Motor neuron (in vitro differentiated cells): ENCODE results near the gene GRIN1. TPM values are rescaled to one million over a fixed set of nuclear protein-coding genes. Genes with fewer than 3 reads are reported as not detected.

Source experiments
- ATAC-seq, 8 experiments: fragments of 200-7000 bp; cut with Tn5 transposase; replicated peaks in 6 of 8; 2 replicates each; pipeline ENCODE4 v1.8.0; 2021; ENCODE audit warnings: mild to moderate bottlenecking in 8 of 8, moderate library complexity in 8 of 8
- H3K27ac ChIP-seq, 2 donors: fragments of 250-450 bp; sonication (Bioruptor Pico); 2 replicates each; pipeline ENCODE4 v1.9.0; 2021; ENCODE audit warnings: antibody characterized with exemption in 2 of 2, mild to moderate bottlenecking in 2 of 2, moderate library complexity in 1 of 2
- H3K4me1 ChIP-seq, 2 donors: fragments of 250-450 bp; sonication (Bioruptor Pico); replicated peaks in 1 of 2; 2 replicates each; pipeline ENCODE4 v1.6.1; 2021; ENCODE audit warnings: antibody characterized with exemption in 2 of 2, mild to moderate bottlenecking in 2 of 2, moderate library complexity in 1 of 2
- H3K4me3 ChIP-seq, 5 donors: fragments of 250-450 bp; sonication (Bioruptor Pico); 2 replicates each; pipeline ENCODE4 v1.9.0; 2021; ENCODE audit warnings: antibody characterized with exemption in 5 of 5, mild to moderate bottlenecking in 5 of 5, moderate library complexity in 4 of 5
- WGBS, 10 experiments: fragments of 450-650 bp; shearing (Covaris generic); methylation state at CpG; one replicate each; pipeline ENCODE4 v1.0.0; 2022; 5-methylcytosine and 5-hydroxymethylcytosine counted together
- in situ Hi-C, 9 experiments: fragments of 400-800 bp; cut with MboI; loops; one replicate each; pipeline ENCODE4 v1.15.0; 2021; ENCODE audit warnings: low sequenced_read_pairs in 9 of 9, low pct_unique_long_range_greater_than_20kb in 2 of 9; ENCODE audit not compliant: unreplicated experiment in 9 of 9
- total RNA-seq, 8 experiments: library from RNA; unstranded; fragments of 300-600 nt; gene quantifications; 2 replicates each; pipeline versions ENCODE4 v1.2.3 to v1.2.4, GENCODE V29; 2022

GRIN1 gene
- total RNA-seq, 8 experiments from 2014 or later: 0.20 to 6.0 (median 1.2) TPM

DNA sequence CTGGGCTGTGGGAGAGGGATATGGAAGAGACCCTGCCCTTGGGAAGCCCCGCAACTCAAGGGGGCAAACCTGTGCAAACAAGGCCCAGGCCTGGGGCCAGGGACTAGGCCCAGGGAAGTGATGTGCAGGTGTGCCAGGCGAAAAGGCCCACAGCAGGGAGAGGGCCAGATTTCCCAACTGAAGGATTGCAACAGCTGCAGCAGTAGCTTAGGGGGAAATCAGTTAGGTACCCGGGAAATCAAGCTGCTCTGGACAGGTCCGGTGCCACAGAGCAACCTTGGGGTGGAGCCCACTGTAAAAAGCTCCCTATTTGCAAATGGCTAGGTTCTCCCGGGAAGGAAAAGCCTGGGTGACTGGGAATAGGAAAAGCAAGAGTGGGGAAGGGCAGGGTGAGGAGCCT is 10.4 kb downstream of the GRIN1 start:
- WGBS, 10 experiments: 60% methylated on average over 3 of the region's 5 CpGs; no CpG with 5 or more reads in 9 of the 10 experiments
- no peak overlapping the region for H3K4me3 ChIP-seq
- H3K27ac ChIP-seq: no peak overlapping the region
- in situ Hi-C loops: no loop called here
- no peaks in the 10 kb centered on the region for H3K4me1 ChIP-seq
- no peak for ATAC-seq

DNA sequence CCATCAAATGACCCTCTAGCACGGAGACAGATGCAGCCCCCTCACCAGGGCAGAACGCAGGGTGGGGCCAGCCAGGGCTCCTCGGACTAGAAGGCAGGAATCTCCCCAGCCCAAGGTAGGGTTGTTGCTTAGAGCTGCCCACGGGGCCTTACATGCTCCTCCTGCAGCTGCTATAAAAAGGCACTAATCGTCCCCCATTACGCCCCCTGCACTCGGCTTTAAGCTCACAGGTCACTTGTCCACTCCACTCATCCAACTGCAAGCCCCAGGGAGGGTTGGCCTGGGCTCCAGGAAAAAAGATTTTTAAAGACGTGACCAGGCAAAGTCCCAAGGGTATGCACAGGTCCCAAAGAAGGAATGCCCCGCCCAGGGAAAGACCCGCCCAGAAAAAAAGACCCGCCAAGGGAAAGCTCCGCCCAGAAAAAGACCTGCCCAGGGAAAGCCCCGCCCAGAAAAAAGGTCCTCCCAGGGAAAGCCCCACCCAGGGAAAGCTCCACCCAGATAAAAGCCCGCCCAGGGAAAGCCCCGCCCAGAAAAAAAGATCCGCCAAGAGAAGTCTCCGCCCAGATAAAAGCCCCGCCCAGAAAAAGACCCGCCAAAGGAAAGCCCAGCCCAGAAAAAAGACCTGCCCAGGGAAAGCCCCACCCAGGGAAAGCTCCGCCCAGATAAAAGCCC is 11.1 kb downstream of the GRIN1 start:
- 0 to 60% (median 28%) methylated on average over 1 to 9 of the region's 20 CpGs; no CpG with 5 or more reads in 4 of the 10 experiments for WGBS, 10 experiments
- Histone ChIP-seq H3K27ac (no peak overlapping the region), H3K4me3 (no peak overlapping the region), H3K4me1 (no peaks in the 10 kb centered on the region)
- in situ Hi-C loops: no loop called here
- peak in 3 of 8 experiments; percentile 6 to 23 (median 19) for ATAC-seq

DNA sequence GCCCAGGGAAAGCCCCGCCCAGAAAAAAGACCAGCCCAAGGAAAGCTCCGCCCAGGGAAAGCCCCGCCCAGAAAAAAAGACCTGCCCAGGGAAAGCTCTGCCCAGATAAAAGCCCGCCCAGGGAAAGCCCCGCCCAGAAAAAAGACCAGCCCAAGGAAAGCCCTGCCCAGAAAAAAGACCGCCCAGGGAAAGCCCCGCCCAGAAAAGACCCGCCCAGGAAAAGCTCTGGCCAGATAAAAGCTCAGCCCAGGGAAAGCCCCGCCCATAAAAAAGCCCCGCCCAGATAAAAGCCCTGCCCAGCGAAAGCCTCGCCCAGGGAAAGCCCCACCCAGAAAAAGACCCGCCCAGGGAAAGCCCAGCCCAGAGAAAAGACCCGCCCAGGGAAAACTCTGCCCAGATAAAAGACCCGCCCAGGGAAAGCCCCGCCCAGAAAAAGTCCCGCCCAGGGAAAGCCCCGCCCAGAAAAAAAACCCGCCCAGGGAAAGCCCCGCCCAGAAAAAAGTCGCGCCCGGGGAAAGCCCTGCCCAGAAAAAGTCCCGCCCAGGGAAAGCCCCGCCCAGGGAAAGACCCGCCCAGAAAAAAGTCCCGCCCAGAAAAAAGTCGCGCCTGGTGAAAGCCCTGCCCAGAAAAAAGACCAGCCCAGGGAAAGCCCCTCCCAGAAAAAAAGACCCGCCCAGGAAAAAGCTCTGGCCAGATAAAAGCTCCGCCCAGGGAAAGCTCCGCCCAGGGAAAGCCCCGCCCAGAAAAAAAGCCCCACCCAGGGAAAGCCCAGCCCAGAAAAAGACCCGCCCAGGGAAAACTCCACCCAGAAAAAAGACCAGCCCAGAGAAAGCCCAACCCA is 11.9 kb downstream of the GRIN1 start:
- in situ Hi-C loops: no loop called here
- peak in 7 of 8 experiments; percentile 43 to 79 (median 62) for ATAC-seq
- WGBS, 10 experiments: 0 to 45% (median 10%) methylated on average over 1 to 8 of the region's 34 CpGs; no CpG with 5 or more reads in 3 of the 10 experiments
- H3K4me1 ChIP-seq: no peaks in the 10 kb centered on the region
- H3K4me3 ChIP-seq: no peak overlapping the region
- H3K27ac ChIP-seq: no peak overlapping the region

DNA sequence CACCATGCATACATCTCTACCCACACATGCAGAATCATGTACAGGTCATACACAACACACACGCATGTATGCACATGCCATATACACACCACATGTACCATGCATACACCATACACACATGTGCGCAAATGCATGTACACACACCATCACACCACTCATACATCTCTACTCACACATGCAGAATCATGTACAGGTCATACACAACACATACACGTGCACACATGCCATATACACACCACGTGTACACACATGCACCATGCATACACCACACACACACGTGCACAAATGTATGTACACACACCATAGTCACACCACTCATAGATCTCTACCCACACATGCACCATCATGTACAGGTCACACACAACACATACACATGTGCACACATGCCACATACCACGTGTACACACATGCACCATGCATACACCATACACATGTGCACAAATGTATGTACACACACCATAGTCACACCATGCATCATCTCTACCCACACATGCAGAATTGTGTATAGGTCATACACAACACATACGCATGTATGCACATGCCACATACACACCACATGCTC is 14.0 kb downstream of the GRIN1 start:
- ATAC-seq: no peak
- Histone ChIP-seq H3K27ac (no peak overlapping the region), H3K4me3 (no peak overlapping the region), H3K4me1 (peaks cover 0 to 2% of the 10 kb centered on the region in 2 donors)
- WGBS, 10 experiments: 64 to 100% (median 83%) methylated on average over 1 to 6 of the region's 7 CpGs; no CpG with 5 or more reads in 1 of the 10 experiments
- in situ Hi-C loops: no loop called here

DNA sequence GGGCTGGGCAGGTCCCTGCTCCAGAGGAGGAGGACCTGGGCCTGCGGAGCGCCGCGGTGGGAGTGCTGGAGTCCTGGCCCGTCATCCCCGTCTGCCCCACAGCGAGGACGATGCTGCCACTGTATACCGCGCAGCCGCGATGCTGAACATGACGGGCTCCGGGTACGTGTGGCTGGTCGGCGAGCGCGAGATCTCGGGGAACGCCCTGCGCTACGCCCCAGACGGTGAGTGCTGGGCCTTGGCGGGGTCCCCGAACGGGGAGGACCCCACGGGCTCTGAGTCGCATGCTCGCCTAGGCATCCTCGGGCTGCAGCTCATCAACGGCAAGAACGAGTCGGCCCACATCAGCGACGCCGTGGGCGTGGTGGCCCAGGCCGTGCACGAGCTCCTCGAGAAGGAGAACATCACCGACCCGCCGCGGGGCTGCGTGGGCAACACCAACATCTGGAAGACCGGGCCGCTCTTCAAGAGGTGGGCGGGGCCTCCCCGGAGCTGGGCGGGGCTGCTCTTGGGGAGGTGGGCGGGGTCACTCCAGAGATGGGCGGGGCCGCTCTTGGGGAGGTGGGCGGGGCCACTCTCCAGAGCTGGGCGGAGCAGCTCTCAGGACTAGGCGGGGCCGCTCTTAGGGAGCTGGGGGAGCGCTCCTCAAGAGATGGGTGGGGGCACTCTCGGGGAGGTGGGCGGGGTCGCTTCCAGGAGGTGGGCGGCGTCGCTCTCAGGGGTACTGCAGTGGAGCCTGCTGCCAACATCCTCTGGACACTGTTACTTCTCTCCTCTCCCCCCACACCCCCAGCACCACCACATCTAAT is 17.8 kb downstream of the GRIN1 start:
- H3K4me1 ChIP-seq: peaks cover 0 to 4% of the 10 kb centered on the region in 2 donors
- H3K27ac ChIP-seq: no peak overlapping the region
- ATAC-seq: peak; percentile 67 to 80 (median 78)
- H3K4me3 ChIP-seq: peak overlapping the region; percentile 14 to 34 (median 16)
- 0 to 10% (median 3%) methylated on average over 1 to 6 of the region's 65 CpGs; no CpG with 5 or more reads in 7 of the 10 experiments for WGBS, 10 experiments
- in situ Hi-C loops: no loop called here

DNA sequence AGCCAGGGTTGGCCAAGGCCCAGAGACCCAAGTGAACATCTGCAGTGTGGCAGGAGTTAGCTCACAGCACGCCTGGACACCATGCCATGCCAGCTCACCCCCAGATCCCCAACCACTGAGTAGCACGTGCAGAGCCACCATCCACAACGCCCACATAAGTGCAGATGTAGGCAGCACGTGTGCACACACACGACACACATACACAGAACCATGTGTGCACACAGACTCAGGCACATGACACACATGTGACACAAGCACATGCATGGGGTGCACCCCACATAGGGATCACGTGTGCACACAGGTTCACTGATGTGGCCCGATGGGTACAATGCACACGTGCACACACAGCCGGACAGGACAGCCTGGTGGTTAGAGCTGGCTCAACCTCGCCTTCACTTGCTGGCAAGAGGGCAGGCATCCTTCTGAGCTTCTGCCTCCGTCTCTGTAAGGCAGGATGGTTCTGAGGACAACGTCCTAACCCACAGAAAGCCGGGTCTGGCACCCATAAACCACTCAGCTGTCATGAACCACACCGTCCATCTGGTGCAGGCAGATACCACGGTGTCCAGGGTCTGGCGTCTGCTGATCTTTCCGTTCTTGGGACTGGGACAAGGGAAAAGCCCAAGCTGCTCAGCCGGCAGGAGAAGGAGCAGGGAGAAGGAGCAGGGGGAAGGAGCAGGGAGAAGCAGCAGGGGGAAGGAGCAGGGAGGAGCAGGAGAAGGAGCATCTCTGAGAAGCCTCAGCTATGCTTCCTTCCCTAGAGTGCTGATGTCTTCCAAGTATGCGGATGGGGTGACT is 18.9 kb downstream of the GRIN1 start:
- in situ Hi-C loops: no loop called here
- WGBS, 10 experiments: 0 to 80% (median 51%) methylated on average over 3 to 8 of the region's 19 CpGs; no CpG with 5 or more reads in 5 of the 10 experiments
- peaks cover under 1 to 14% of the 10 kb centered on the region in 2 donors for H3K4me1 ChIP-seq
- ATAC-seq: no peak
- no peak overlapping the region for H3K4me3 ChIP-seq
- no peak overlapping the region for H3K27ac ChIP-seq

DNA sequence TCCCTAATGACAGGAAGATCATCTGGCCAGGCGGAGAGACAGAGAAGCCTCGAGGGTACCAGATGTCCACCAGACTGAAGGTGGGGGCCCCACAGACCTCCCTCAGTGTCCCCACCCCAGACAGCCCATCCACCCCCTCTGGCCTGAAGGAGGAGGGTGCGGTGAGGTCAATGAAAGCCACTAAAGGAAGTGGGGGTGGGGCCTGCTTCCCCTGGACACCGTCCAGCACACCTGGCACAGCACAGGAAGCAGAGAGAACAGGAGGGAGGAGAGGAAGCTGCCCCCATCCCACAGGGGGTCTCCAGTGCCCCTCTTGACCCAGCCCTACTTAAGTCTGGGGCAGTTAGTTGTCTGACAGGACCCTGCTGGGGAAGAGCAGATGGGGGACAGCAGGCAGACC is 19.7 kb downstream of the GRIN1 start:
- Histone ChIP-seq H3K27ac (no peak overlapping the region), H3K4me1 (peaks cover 7 to 22% of the 10 kb centered on the region in 2 donors), H3K4me3 (no peak overlapping the region)
- no CpG with 5 or more reads among the region's 4 CpGs for WGBS, 10 experiments
- no peak for ATAC-seq
- in situ Hi-C loops: no loop called here

DNA sequence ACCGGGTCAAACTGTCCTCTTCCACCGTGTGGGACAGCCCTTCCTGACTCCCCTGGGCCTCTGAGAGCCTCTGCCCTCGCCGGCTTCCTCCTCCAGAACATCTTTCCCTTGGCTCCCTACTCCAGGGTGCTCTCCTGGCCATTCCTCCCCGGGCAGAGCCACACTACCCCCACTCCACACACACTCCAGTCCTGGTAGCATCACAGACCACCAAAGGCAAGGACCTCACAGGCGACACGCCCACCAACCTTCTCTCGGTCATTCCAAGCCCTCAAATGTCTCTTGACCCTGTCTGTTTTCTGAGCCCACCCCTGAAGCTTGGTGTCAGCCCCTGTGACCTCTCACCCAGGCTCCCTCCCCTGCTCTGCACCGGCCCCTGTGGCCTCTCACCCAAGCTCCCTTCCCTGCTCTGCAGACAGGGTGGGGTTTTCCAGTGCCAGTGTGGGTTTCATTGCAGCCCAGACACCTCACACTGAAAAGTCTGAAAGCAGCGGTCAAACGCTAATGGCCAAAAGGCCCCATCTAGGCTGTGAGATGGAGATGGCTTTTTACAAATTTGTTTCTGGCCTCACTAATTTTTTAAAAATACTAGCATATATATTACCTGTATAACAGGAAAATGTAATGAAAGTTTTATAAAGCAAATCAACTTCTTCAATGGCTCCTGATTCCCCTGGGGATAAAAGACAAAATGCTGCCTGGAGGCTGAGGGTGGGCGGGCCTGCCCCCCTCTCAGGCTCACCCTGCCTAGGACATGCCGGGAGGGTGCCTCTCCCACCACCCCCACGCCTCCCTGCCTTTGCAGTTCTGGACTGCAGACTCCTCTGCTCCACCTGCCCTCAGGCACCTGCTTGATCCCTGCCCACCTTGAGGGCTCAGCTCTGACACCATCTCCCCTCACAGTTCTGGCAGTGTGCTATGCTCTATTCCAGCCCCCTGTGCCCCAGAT is 20.4 kb downstream of the GRIN1 start:
- Histone ChIP-seq H3K4me3 (no peak overlapping the region), H3K27ac (no peak overlapping the region), H3K4me1 (peaks cover 8 to 24% of the 10 kb centered on the region in 2 donors)
- in situ Hi-C loops: no loop called here
- 13 to 50% (median 27%) methylated on average over 2 to 5 of the region's 14 CpGs; no CpG with 5 or more reads in 4 of the 10 experiments for WGBS, 10 experiments
- no peak for ATAC-seq

DNA sequence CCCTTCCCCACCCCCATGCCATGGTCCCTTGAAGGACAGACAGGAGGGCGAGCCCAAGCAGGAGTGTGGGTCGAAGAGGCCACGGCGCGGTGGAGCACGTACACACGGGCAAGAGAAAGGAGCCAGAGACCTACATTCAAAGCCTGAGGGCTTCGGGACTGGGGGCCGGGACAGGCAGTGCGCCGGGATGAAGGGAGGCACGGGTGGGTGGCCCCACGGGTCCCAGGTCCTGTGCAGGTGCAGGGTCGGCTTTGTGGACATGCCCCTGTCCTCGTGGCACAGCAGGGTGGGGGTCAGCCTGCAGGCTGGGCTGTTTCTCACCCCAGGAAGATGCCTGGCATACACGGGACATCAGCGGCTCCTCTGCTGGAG is 21.1 kb downstream of the GRIN1 start:
- Histone ChIP-seq H3K4me3 (no peak overlapping the region), H3K27ac (no peak overlapping the region), H3K4me1 (peaks cover 8 to 24% of the 10 kb centered on the region in 2 donors)
- in situ Hi-C loops: no loop called here
- ATAC-seq: no peak
- WGBS, 10 experiments: 70% methylated on average over 2 of the region's 17 CpGs; no CpG with 5 or more reads in 9 of the 10 experiments

DNA sequence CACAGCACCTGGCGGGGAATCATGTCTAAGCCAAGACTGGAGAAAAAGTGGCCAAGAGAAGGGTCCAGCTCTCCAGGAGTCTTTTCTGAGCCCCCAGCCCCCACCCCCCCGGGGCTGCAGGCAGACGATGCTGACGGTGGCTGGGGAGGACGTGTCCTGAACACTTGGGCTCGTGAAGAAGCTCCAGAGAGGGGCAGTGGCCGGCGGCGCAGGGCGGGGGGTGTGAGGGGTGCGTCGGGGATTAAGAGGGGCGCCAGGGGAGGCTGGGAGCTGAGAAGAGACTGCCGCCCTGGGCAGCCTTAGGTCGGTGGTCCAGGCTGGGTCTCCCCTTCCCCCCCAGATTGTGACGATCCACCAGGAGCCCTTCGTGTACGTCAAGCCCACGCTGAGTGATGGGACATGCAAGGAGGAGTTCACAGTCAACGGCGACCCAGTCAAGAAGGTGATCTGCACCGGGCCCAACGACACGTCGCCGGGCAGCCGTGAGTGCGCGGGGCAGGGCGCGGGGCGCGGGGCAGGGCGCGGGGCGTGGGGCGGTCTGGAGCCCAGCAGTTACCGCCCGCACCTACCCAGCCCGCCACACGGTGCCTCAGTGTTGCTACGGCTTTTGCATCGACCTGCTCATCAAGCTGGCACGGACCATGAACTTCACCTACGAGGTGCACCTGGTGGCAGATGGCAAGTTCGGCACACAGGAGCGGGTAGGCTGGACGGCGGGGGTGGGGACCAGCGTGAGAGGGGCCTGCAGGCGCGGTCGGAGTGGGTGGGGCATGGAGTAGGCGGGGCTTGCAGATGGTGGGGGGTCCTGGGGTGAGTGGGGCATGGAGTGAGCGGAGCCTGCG is 22.0 kb downstream of the GRIN1 start:
- Histone ChIP-seq H3K4me3 (no peak overlapping the region), H3K27ac (no peak overlapping the region), H3K4me1 (peaks cover 8 to 24% of the 10 kb centered on the region in 2 donors)
- ATAC-seq: no peak
- in situ Hi-C loops: no loop called here
- no CpG with 5 or more reads among the region's 56 CpGs for WGBS, 10 experiments
